Activated B cell treated with CpG ODN at 0.5 μM for 24 hours (primary cell): ENCODE results near the gene WDR7. TPM values are rescaled to one million over a fixed set of nuclear protein-coding genes. Genes with fewer than 3 reads are reported as not detected.

Experiments
- ATAC-seq: fragments of 200-7000 bp; cut with Tn5 transposase; one replicate; pipeline ENCODE4 v1.10.0; 2021; ENCODE audit warnings: low read depth, mild to moderate bottlenecking, moderate library complexity
- CTCF ChIA-PET: fragments of 350-600 bp; sonication (Branson Sonifier 250); formaldehyde crosslinking; loops from one replicate; lab custom pipeline; 2021; ENCODE audit warnings: antibody characterized with exemption; lab: Charles Lee
- POLR2A ChIA-PET: fragments of 350-600 bp; sonication (Branson Sonifier 250); formaldehyde crosslinking; loops from one replicate; lab custom pipeline; 2021; ENCODE audit warnings: antibody characterized with exemption; lab: Charles Lee
- DNase-seq: peaks from one replicate; pipeline ENCODE4 v3.0.0; 2022
- H3K27ac Mint-ChIP-seq: one replicate; pipeline ENCODE4 v1.8.0; 2020; ENCODE audit warnings: mixed read lengths
- H3K27me3 Mint-ChIP-seq: one replicate; pipeline ENCODE4 v1.8.0; 2021; ENCODE audit warnings: mixed read lengths
- H3K36me3 Mint-ChIP-seq: one replicate; pipeline ENCODE4 v1.8.0; 2021; ENCODE audit warnings: low read depth, mixed read lengths
- H3K4me1 Mint-ChIP-seq: one replicate; pipeline ENCODE4 v1.8.0; 2021; ENCODE audit warnings: mixed read lengths
- H3K4me3 Mint-ChIP-seq: one replicate; pipeline ENCODE4 v1.8.0; 2020; ENCODE audit warnings: mild to moderate bottlenecking, mixed read lengths
- H3K9me3 Mint-ChIP-seq: one replicate; pipeline ENCODE4 v1.8.0; 2020; ENCODE audit warnings: mixed read lengths
- intact Hi-C: fragments of 100-400 bp; cut with micrococcal nuclease; formaldehyde crosslinking; loops from one replicate; pipeline ENCODE4 v1.15.1; 2024
- total RNA-seq: library from RNA; stranded (reverse); gene quantifications from 2 replicates; pipeline ENCODE4 v1.2.3, GENCODE V29; 2022
- TF ChIP-seq, protein P1 (sequence below): fragments of 200-600 bp; IDR thresholded peaks from one replicate; pipeline ENCODE4 v1.8.0; 2022; ENCODE audit warnings: antibody characterized with exemption, mild to moderate bottlenecking

The WDR7 gene
- total RNA-seq, 1 donor from 2014 or later, result 33.4 TPM

DNA sequence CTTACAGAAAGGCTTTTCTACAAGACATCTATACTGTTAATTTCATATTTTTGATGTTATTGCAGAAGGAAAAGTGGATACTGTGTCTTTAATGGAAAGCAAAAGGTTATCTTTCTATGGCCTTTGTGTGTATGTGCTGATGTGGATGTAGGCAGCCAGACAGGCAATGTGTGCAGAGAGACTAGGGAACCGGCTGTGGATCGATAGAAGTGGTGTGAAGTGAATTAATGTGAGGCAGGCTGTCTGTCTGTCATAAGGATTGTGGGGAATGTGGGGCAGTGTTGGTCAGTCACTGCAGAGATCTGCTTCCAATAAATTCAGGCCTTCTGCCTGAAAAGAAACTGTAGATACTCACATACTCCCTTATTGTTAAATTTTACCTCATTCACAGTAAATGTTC, 156.7 kb downstream of the WDR7 start:
- Mint-ChIP-seq H3K4me1 (no peaks in the 10 kb centered on the region), H3K27ac (no peak overlapping the region), H3K4me3 (no peak overlapping the region), H3K36me3 (peaks cover 13% of the 10 kb centered on the region), H3K9me3 (no peaks in the 10 kb centered on the region), H3K27me3 (no peaks in the 10 kb centered on the region)
- TF ChIP-seq, protein P1, sequence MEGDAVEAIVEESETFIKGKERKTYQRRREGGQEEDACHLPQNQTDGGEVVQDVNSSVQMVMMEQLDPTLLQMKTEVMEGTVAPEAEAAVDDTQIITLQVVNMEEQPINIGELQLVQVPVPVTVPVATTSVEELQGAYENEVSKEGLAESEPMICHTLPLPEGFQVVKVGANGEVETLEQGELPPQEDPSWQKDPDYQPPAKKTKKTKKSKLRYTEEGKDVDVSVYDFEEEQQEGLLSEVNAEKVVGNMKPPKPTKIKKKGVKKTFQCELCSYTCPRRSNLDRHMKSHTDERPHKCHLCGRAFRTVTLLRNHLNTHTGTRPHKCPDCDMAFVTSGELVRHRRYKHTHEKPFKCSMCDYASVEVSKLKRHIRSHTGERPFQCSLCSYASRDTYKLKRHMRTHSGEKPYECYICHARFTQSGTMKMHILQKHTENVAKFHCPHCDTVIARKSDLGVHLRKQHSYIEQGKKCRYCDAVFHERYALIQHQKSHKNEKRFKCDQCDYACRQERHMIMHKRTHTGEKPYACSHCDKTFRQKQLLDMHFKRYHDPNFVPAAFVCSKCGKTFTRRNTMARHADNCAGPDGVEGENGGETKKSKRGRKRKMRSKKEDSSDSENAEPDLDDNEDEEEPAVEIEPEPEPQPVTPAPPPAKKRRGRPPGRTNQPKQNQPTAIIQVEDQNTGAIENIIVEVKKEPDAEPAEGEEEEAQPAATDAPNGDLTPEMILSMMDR, result no peak
- no peak for ATAC-seq
- ChIA-PET CTCF (no interaction called here), POLR2A (no interaction called here)
- no peak for DNase-seq
- intact Hi-C loops, result no loop called here

DNA sequence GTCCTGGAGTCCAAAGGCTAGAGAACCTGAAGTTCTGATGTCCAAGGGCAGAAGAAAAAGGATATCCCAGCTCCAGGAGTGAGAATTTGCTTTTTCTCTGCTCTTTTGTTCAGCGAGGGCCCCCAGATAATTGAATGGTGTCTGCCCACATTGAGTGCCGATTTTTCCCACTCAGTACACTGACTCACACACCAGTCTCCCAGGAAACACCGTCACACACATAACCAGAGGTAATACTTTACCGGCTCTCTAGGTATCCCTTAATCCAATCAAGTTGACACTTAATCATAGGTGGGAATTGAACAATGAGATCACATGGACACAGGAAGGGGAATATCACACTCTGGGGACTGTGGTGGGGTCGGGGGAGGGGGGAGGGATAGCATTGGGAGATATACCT, 161.5 kb downstream of the WDR7 start:
- CTCF ChIA-PET, result no interaction called here
- peaks cover 10% of the 10 kb centered on the region for H3K36me3 Mint-ChIP-seq
- no peak for DNase-seq
- no peaks in the 10 kb centered on the region for H3K9me3 Mint-ChIP-seq
- POLR2A ChIA-PET, result no interaction called here
- TF ChIP-seq, protein P1, result no peak
- H3K4me3 Mint-ChIP-seq, result no peak overlapping the region
- no peaks in the 10 kb centered on the region for H3K27me3 Mint-ChIP-seq
- no peak overlapping the region for H3K27ac Mint-ChIP-seq
- intact Hi-C loops, result no loop called here
- no peaks in the 10 kb centered on the region for H3K4me1 Mint-ChIP-seq
- ATAC-seq, result no peak

DNA sequence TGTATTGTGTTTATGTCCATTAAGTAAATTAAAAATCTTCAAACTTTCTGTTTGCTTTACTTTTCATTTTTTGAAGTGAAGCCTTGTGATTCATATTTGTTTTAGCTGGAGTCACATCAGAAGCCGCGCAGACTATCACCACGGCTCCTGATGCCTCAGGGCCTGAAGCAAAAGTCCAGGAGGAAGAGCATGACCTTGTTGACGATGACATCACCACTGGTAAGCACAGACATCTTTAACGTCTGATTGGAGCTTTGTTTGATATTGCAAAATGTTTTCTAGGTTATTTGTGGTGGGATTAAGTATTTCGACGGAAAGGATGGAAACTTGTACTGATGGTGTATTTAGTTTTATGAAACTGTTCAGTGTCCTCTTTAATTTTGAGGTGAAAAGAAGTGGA, 164.8 kb downstream of the WDR7 start:
- intact Hi-C loops, result no loop called here
- Mint-ChIP-seq H3K9me3 (no peaks in the 10 kb centered on the region), H3K4me1 (no peaks in the 10 kb centered on the region), H3K27me3 (no peaks in the 10 kb centered on the region), H3K4me3 (no peak overlapping the region), H3K27ac (no peak overlapping the region), H3K36me3 (peaks cover 11% of the 10 kb centered on the region)
- no peak for ATAC-seq
- DNase-seq, result no peak
- ChIA-PET CTCF (no interaction called here), POLR2A (no interaction called here)
- TF ChIP-seq, protein P1, result no peak

DNA sequence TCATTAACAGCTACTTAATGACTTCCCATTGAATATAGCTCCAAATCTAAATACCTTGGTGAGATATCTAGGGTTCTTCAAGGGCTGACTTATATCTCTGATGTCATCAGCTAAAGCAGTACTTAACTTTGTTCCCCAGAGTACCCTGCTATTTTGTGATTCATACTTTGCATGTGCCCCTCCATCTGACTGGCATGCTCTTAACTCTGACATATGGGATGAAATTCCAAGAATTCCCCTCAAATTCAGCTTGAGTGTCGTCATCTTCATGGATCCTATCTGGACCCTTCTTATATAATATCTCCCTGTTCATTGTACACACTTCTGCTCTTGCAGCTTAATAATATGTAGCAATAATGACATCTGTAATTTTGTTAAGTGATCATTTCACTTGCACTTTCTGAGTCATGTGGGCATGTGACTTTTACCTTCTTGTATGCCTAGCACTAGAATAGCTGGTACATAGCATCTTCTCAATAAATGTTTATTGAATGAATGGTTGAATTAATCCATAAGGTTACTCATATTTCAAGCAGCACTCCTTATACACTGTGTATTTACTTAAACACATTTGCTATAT, 172.9 kb downstream of the WDR7 start:
- intact Hi-C loops, result no loop called here
- POLR2A ChIA-PET, result no interaction called here

DNA sequence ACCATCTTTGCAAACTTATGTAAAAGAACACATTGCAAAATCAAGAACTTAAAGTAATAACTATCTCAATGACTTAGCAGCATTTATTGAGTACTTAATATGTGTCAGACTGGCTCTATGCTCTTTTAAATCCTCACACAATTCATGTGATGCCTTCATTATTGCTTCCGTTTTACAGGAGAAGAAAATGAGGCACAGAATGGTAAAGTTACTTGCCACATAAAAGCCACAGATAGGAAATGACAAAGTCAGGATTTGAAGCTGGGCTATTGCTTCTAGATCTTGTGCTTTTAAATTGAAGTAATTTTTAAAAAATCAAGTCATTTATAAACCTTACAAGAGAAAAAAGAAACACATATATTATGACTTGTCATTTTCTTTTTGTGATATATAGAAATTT, 174.2 kb downstream of the WDR7 start:
- H3K27ac Mint-ChIP-seq, result no peak overlapping the region
- no peaks in the 10 kb centered on the region for H3K27me3 Mint-ChIP-seq
- ChIA-PET POLR2A (no interaction called here), CTCF (no interaction called here)
- no peak overlapping the region for H3K4me3 Mint-ChIP-seq
- peaks cover 22% of the 10 kb centered on the region for H3K36me3 Mint-ChIP-seq
- intact Hi-C loops, result no loop called here
- TF ChIP-seq, protein P1, result no peak
- peaks cover 3% of the 10 kb centered on the region for H3K4me1 Mint-ChIP-seq
- DNase-seq (no peak), ATAC-seq (no peak)
- peaks cover 3% of the 10 kb centered on the region for H3K9me3 Mint-ChIP-seq

More for the DNA sequence above, 172.9 kb downstream of the WDR7 start:
- DNase-seq, result no peak
- H3K9me3 Mint-ChIP-seq, result peaks cover 3% of the 10 kb centered on the region
- H3K27me3 Mint-ChIP-seq, result no peaks in the 10 kb centered on the region
- H3K4me1 Mint-ChIP-seq, result peaks cover 3% of the 10 kb centered on the region
- TF ChIP-seq, protein P1, result no peak
- ATAC-seq, result no peak
- no peak overlapping the region for H3K4me3 Mint-ChIP-seq
- peaks cover 19% of the 10 kb centered on the region for H3K36me3 Mint-ChIP-seq
- CTCF ChIA-PET, result no interaction called here
- no peak overlapping the region for H3K27ac Mint-ChIP-seq
